ENCODE measurements around the gene KCNMA1. TPM values are rescaled to one million over a fixed set of nuclear protein-coding genes. Genes with fewer than 3 reads are reported as not detected.

The KCNMA1 gene
- total RNA-seq, 4 donors from 2014 or later: 68.4 to 170 (median 119) TPM

- in situ Hi-C loops (cut with MboI; ENCODE audit: low pct_ligation_motif_present in 1 of 4, low pct_unique_long_range_greater_than_20kb in 1 of 4, low sequenced_read_pairs in 3 of 4): loop anchor here (5.0 to 25.0 kb wide), 4 partner anchors 227 to 467 kb away; no protein-coding TSS in a partner anchor
- no peaks in the 10 kb centered on the region for H3K9me3 ChIP-seq
- no peak overlapping the region for H3K4me3 ChIP-seq
- WGBS, 2 donors (ENCODE audit: low coverage in 1 of 2): 76% methylated on average over 3 of the region's 3 CpGs; no CpG with 5 or more reads in 1 of the 2 donors
- TF ChIP-seq POLR2A (IDR thresholded peaks at IDR 0.05): no peak
- TF ChIP-seq, protein P1, sequence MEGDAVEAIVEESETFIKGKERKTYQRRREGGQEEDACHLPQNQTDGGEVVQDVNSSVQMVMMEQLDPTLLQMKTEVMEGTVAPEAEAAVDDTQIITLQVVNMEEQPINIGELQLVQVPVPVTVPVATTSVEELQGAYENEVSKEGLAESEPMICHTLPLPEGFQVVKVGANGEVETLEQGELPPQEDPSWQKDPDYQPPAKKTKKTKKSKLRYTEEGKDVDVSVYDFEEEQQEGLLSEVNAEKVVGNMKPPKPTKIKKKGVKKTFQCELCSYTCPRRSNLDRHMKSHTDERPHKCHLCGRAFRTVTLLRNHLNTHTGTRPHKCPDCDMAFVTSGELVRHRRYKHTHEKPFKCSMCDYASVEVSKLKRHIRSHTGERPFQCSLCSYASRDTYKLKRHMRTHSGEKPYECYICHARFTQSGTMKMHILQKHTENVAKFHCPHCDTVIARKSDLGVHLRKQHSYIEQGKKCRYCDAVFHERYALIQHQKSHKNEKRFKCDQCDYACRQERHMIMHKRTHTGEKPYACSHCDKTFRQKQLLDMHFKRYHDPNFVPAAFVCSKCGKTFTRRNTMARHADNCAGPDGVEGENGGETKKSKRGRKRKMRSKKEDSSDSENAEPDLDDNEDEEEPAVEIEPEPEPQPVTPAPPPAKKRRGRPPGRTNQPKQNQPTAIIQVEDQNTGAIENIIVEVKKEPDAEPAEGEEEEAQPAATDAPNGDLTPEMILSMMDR (IDR thresholded peaks at IDR 0.05): no peak
- no peak for TF ChIP-seq POLR2AphosphoS5 (IDR thresholded peaks at IDR 0.05)
- TF ChIP-seq EP300 (IDR thresholded peaks at IDR 0.05; ENCODE audit: low read depth): no peak
- H3K36me3 ChIP-seq: no peaks in the 10 kb centered on the region
- H3K27ac ChIP-seq: peak overlapping the region in 1 of 4 donors; percentile 7
- DNase-seq: no peak
- intact Hi-C loops (cut with DNase I; ENCODE audit: low total_unique reads): loop anchor here (2.0 to 10.0 kb wide), 2 partner anchors 115 to 465 kb away; no protein-coding TSS in a partner anchor
- H3K27me3 ChIP-seq: peaks cover 61% of the 10 kb centered on the region
- peaks cover 3 to 12% (median 9%) of the 10 kb centered on the region in 4 donors for H3K4me1 ChIP-seq
Observed at GRCh38 chr10:77639756-77640155, 2.1 kb upstream of the KCNMA1 start.

DNA sequence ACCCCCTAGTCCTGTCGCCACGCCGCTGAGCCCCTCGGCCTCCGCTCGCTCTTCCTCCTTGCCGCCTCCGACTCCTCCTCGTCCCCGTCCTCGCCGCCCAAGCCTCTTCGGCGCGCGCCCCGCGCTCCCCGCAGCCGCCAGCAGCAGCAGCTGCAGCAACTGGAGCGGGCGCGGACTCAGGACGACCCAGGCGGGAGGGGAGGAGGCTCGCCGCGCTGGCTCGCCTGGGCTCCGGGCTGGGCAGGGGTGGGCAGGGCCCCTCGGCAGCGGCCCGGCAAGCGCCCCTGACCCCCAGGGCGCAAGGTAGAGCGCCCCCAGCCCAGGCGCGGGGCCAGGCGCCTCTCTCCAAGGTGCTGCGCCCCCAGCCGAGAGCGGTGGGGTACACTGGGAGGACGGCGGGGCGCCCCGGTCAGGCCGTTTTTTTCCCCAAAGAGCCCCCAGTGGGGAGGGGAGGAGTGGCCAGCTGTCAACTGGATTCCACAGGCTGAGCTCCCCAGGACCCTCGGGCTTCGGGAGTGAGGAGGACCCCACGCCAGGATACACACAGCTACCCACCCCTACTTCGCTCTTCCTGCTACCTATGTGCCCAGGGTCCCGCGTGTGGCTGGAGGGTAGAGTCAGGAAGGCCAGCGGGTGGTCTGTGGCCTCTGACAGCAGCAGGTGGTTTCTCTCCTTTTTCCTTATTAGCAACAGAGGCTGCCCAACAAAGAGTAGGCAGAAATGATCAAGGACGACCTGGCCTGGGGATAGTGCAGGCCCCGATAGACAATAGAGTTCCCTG lies 903 bp upstream of the KCNMA1 start:
- Histone ChIP-seq H3K4me3 (peak overlapping the region; percentile 11 to 70 (median 52)), H3K9me3 (no peaks in the 10 kb centered on the region), H3K27ac (peak overlapping the region; percentile 74 to 81 (median 80)), H3K27me3 (peaks cover 62% of the 10 kb centered on the region), H3K36me3 (no peaks in the 10 kb centered on the region), H3K4me1 (peaks cover 3 to 12% (median 9%) of the 10 kb centered on the region in 4 donors)
- in situ Hi-C loops (cut with MboI; ENCODE audit: low pct_ligation_motif_present in 1 of 4, low pct_unique_long_range_greater_than_20kb in 1 of 4, low sequenced_read_pairs in 3 of 4): loop anchor here in 1 of 4 donors (25.0 kb wide), 1 partner anchor 226 kb away; no protein-coding TSS in a partner anchor
- intact Hi-C loops (cut with DNase I; ENCODE audit: low total_unique reads): loop anchor here (2.0 to 10.0 kb wide), 2 partner anchors 114 to 464 kb away; no protein-coding TSS in a partner anchor
- peak in 2 of 3 donors; percentile 38 to 66 for TF ChIP-seq POLR2AphosphoS5 (IDR thresholded peaks at IDR 0.05)
- peak; percentile 20 for TF ChIP-seq POLR2A (IDR thresholded peaks at IDR 0.05)
- TF ChIP-seq, protein P1 (IDR thresholded peaks at IDR 0.05): no peak
- no peak for TF ChIP-seq EP300 (IDR thresholded peaks at IDR 0.05; ENCODE audit: low read depth)
- 9% methylated on average over 40 of the region's 56 CpGs; no CpG with 5 or more reads in 1 of the 2 donors for WGBS, 2 donors (ENCODE audit: low coverage in 1 of 2)
- DNase-seq: peak; percentile 31

DNA sequence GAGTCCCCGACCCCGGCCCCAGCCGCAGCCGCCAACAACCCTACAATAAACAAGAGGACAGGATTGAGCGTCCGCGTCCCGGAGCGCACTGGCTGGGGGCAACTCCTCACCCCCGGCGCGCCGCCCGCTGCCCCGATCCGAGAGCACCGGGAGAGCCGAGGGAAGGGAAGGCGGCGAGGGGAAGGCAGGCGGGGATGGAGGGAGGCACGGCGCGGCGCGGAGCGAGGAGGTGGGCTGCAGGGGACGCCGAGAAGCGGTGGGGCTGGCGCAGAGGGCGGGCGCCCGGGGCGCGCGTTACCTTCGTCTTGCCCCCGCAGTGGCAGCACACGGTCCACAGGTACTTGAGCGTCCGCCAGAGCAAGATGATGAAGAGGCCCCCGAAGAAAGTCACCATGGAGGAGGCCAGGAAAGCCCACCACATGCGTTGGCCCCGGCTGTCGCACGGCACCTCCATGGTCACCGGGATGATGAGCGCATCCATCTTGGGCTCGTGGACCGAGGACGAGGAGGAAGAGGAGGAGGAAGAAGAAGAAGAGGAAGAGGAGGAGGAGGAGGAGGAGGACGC lies 559 bp downstream of the KCNMA1 start:
- 0 to 9% methylated on average over 6 to 50 of the region's 53 CpGs for WGBS, 2 donors (ENCODE audit: low coverage in 1 of 2)
- Histone ChIP-seq H3K27ac (peak overlapping the region; percentile 55 to 89 (median 80)), H3K4me3 (peak overlapping the region; percentile 49 to 70 (median 57)), H3K27me3 (peaks cover 65% of the 10 kb centered on the region), H3K36me3 (no peaks in the 10 kb centered on the region), H3K4me1 (peaks cover 3 to 12% (median 9%) of the 10 kb centered on the region in 4 donors), H3K9me3 (no peaks in the 10 kb centered on the region)
- no peak for TF ChIP-seq POLR2A (IDR thresholded peaks at IDR 0.05)
- TF ChIP-seq, protein P1 (IDR thresholded peaks at IDR 0.05): no peak
- no peak for TF ChIP-seq POLR2AphosphoS5 (IDR thresholded peaks at IDR 0.05)
- no peak for TF ChIP-seq EP300 (IDR thresholded peaks at IDR 0.05; ENCODE audit: low read depth)
- in situ Hi-C loops (cut with MboI; ENCODE audit: low pct_ligation_motif_present in 1 of 4, low pct_unique_long_range_greater_than_20kb in 1 of 4, low sequenced_read_pairs in 3 of 4): loop anchor here in 1 of 4 donors (25.0 kb wide), 1 partner anchor 225 kb away; no protein-coding TSS in a partner anchor
- intact Hi-C loops (cut with DNase I; ENCODE audit: low total_unique reads): loop anchor here (10.0 kb wide), 1 partner anchor 112 kb away; no protein-coding TSS in a partner anchor
- no peak for DNase-seq
